ENCODE data around the gene SPOUT1. TPM values are rescaled to one million over a fixed set of nuclear protein-coding genes. Genes with fewer than 3 reads are reported as not detected.

SPOUT1 gene
- total and polyA plus RNA-seq, 9 donors: 6.3 to 47.9 (median 25.5) TPM

GRCh38 chr9:128792134-128792533, 37.5 kb downstream of the SPOUT1 start:
- H3K4me3 ChIP-seq: no peak overlapping the region
- no peak for TF ChIP-seq POLR2A (IDR thresholded peaks at IDR 0.05)
- TF ChIP-seq EP300 (IDR thresholded peaks at IDR 0.05): no peak
- no peak for TF ChIP-seq CTCF (IDR thresholded peaks at IDR 0.05)
- 88 to 89% (median 88%) methylated on average over 9 of the region's 9 CpGs for WGBS, 3 donors
- H3K4me1 ChIP-seq (ENCODE audit: insufficient read depth): peaks cover 3% of the 10 kb centered on the region
- H3K27ac ChIP-seq: no peak overlapping the region
- intact Hi-C loops (cut with DNase I): no loop called here
- no peaks in the 10 kb centered on the region for H3K27me3 ChIP-seq
- no peaks in the 10 kb centered on the region for H3K9me3 ChIP-seq
- no peaks in the 10 kb centered on the region for H3K36me3 ChIP-seq
- no peak for DNase-seq

- no peaks in the 10 kb centered on the region for H3K36me3 ChIP-seq
- WGBS, 3 donors: 82 to 85% (median 83%) methylated on average over 4 of the region's 4 CpGs
- no peaks in the 10 kb centered on the region for H3K27me3 ChIP-seq
- no peak for DNase-seq
- intact Hi-C loops (cut with DNase I): no loop called here
- no peak overlapping the region for H3K27ac ChIP-seq
- no peak for TF ChIP-seq POLR2A (IDR thresholded peaks at IDR 0.05)
- H3K4me1 ChIP-seq (ENCODE audit: insufficient read depth): peaks cover 3% of the 10 kb centered on the region
- H3K9me3 ChIP-seq: no peaks in the 10 kb centered on the region
- no peak overlapping the region for H3K4me3 ChIP-seq
Observed at GRCh38 chr9:128790536-128790935, 39.1 kb downstream of the SPOUT1 start.

- Histone ChIP-seq H3K4me3 (no peak overlapping the region), H3K9me3 (no peaks in the 10 kb centered on the region), H3K36me3 (no peaks in the 10 kb centered on the region), H3K27me3 (no peaks in the 10 kb centered on the region), H3K4me1 (ENCODE audit: insufficient read depth) (peaks cover 3% of the 10 kb centered on the region), H3K27ac (no peak overlapping the region)
- 87 to 100% (median 98%) methylated on average over 1 of the region's 1 CpG for WGBS, 3 donors
- no peak for TF ChIP-seq POLR2A (IDR thresholded peaks at IDR 0.05)
- DNase-seq: no peak
- intact Hi-C loops (cut with DNase I): no loop called here
Observed at GRCh38 chr9:128788445-128788844, 41.1 kb downstream of the SPOUT1 start.

GRCh38 chr9:128787659-128788058, 41.9 kb downstream of the SPOUT1 start:
- DNase-seq: no peak
- H3K4me1 ChIP-seq (ENCODE audit: insufficient read depth): peaks cover 3% of the 10 kb centered on the region
- no peaks in the 10 kb centered on the region for H3K36me3 ChIP-seq
- H3K9me3 ChIP-seq: no peaks in the 10 kb centered on the region
- H3K27me3 ChIP-seq: no peaks in the 10 kb centered on the region
- TF ChIP-seq EP300 (IDR thresholded peaks at IDR 0.05) (no peak), CTCF (IDR thresholded peaks at IDR 0.05) (no peak), POLR2A (IDR thresholded peaks at IDR 0.05) (no peak)
- peak overlapping the region; percentile 99 for H3K4me3 ChIP-seq
- peak overlapping the region in 1 of 2 donors; percentile 83 for H3K27ac ChIP-seq
- 2% methylated on average over 7 of the region's 7 CpGs for WGBS, 3 donors
- intact Hi-C loops (cut with DNase I): loop anchor here in 1 of 4 donors (2.0 kb wide), 1 partner anchor 15 kb away; no protein-coding TSS in a partner anchor

GRCh38 chr9:128786681-128787601, 42.7 kb downstream of the SPOUT1 start, which contains the start of gene TBC1D13:
Gene TBC1D13, plus strand, starts transcription at chr9:128787253. Its CDS starts 101 bp downstream, at chr9:128787354.
- no peaks in the 10 kb centered on the region for H3K9me3 ChIP-seq
- H3K4me1 ChIP-seq (ENCODE audit: insufficient read depth): peaks cover 3% of the 10 kb centered on the region
- peak within 1 kb of the TSS; percentile 99 for H3K4me3 ChIP-seq
- TF ChIP-seq CTCF (IDR thresholded peaks at IDR 0.05) (peak in 1 of 3 donors; percentile 10), EP300 (IDR thresholded peaks at IDR 0.05) (no peak), POLR2A (IDR thresholded peaks at IDR 0.05) (peak; percentile 59)
- H3K27ac ChIP-seq: peak within 1 kb of the TSS; percentile 26 to 83
- 4 to 7% (median 6%) methylated on average over 55 to 64 of the region's 64 CpGs for WGBS, 3 donors
- DNase-seq: peak; percentile 85 to 91 (median 89)
- intact Hi-C loops (cut with DNase I): loop anchor here in 1 of 4 donors (2.0 kb wide), 1 partner anchor 14 kb away; no protein-coding TSS in a partner anchor
- no peaks in the 10 kb centered on the region for H3K27me3 ChIP-seq
- no peaks in the 10 kb centered on the region for H3K36me3 ChIP-seq
